ENCODE data around the gene ZDHHC7.

- TF ChIP-seq CTCF (IDR thresholded peaks at IDR 0.05; ENCODE audit: low read depth, low read length, missing input control), result no peak
- no peak for TF ChIP-seq REST (IDR thresholded peaks at IDR 0.05)
- no peak for TF ChIP-seq JUND (IDR thresholded peaks at IDR 0.05)
Observed at GRCh38 chr16:84963066-84963465, 48.3 kb downstream of the ZDHHC7 start.

All from liver (tissue), 3 donors.